ENCODE results near the gene CYP46A1. TPM values are rescaled to one million over a fixed set of nuclear protein-coding genes. Genes with fewer than 3 reads are reported as not detected.
"Not testable (repeated sequence)": the region's sequence is repeated elsewhere in the genome, so short reads cannot be mapped to it uniquely, and the experiment has no call there.

The CYP46A1 gene
- total and polyA plus RNA-seq, 2 experiments from 2014 or later: 0.22 to 0.29 TPM

DNA sequence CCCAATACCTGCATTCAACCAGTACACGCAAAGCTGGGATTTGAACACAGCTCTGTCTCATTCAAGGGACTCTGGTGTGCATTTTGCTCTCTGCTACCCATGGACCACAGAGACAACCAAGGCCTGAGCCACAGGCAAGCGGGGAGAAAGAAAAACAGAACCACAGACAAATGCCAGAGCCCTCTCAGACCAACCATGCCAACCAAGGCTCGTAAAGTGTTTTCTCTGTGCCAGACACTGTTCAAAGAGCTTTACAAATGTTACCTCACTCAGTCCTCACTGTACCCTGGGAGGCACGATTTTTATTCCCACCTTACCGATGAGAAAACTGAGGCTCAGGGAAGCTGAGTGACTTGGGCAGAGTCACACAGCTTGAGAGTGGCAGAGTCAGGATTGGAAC lies 76.7 kb downstream of the CYP46A1 start:
- peaks cover 18% of the 10 kb centered on the region for H3F3A ChIP-seq (ENCODE audit: insufficient read depth)
- H3K27ac ChIP-seq: no peak overlapping the region
- 85 to 88% methylated on average over 5 of the region's 5 CpGs for WGBS, 2 experiments (ENCODE audit: low coverage in 1 of 2, low lambda C conversion rate in 2 of 2, missing lambda C conversion rate in 2 of 2)
- no peak overlapping the region for H3K4me2 ChIP-seq (ENCODE audit: unreplicated experiment)
- H3K36me3 ChIP-seq (ENCODE audit: low read depth): no peaks in the 10 kb centered on the region
- in situ Hi-C loops (cut with MboI): no loop called here
- no peak for DNase-seq
- no peaks in the 10 kb centered on the region for H4K20me1 ChIP-seq (ENCODE audit: insufficient read depth)
- H3K79me2 ChIP-seq (ENCODE audit: insufficient read depth): no peaks in the 10 kb centered on the region
- H3K4me3 ChIP-seq: no peak overlapping the region
- peaks cover 27% of the 10 kb centered on the region for H3K4me1 ChIP-seq (ENCODE audit: insufficient read depth)
- H2AFZ ChIP-seq: no peak overlapping the region
- no peaks in the 10 kb centered on the region for H3K9me2 ChIP-seq (ENCODE audit: insufficient read depth)
- no peaks in the 10 kb centered on the region for H3K27me3 ChIP-seq (replicated peaks; ENCODE audit: insufficient read depth)
- H3K9ac ChIP-seq: no peak overlapping the region
- TF ChIP-seq EZH2phosphoT487 (IDR thresholded peaks at IDR 0.05; ENCODE audit: insufficient read depth, low read depth): no peak
- no peak for TF ChIP-seq EZH2 (IDR thresholded peaks at IDR 0.05; ENCODE audit: insufficient read depth, poor library complexity, severe bottlenecking)
- H3K9me3 ChIP-seq (ENCODE audit: low read depth): no peaks in the 10 kb centered on the region

DNA sequence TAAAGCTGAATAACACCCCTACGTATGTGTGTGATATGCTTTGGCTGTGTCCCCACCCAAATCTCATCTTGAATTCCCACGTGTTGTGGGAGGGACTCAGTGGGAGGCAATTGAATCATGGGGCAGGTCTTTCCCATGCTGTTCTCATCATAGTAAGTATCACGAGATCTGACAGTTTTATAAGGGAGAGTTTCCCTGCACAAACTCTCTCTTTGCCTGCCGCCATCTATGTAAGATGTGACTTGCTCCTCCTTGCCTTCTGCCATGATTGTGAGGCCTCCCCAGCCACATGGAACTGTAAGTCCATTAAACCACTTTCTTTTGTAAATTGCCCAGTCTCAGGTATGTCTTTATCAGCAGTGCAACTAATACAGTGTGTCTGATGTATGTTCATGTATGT lies 78.8 kb downstream of the CYP46A1 start:
- H3K4me3 ChIP-seq; DNase-seq; H3K36me3 ChIP-seq (ENCODE audit: low read depth); H3F3A ChIP-seq (ENCODE audit: insufficient read depth); H3K27ac ChIP-seq; H3K27me3 ChIP-seq (replicated peaks; ENCODE audit: insufficient read depth); H3K9ac ChIP-seq; H3K9me3 ChIP-seq (ENCODE audit: low read depth); H3K4me2 ChIP-seq (ENCODE audit: unreplicated experiment); H3K9me2 ChIP-seq (ENCODE audit: insufficient read depth); H3K79me2 ChIP-seq (ENCODE audit: insufficient read depth); in situ Hi-C loops (cut with MboI); H2AFZ ChIP-seq; H4K20me1 ChIP-seq (ENCODE audit: insufficient read depth): not testable (repeated sequence)
- H3K4me1 ChIP-seq (ENCODE audit: insufficient read depth): peaks cover 12% of the 10 kb centered on the region
- 88 to 90% methylated on average over 4 of the region's 4 CpGs for WGBS, 2 experiments (ENCODE audit: low coverage in 1 of 2, low lambda C conversion rate in 2 of 2, missing lambda C conversion rate in 2 of 2)

DNA sequence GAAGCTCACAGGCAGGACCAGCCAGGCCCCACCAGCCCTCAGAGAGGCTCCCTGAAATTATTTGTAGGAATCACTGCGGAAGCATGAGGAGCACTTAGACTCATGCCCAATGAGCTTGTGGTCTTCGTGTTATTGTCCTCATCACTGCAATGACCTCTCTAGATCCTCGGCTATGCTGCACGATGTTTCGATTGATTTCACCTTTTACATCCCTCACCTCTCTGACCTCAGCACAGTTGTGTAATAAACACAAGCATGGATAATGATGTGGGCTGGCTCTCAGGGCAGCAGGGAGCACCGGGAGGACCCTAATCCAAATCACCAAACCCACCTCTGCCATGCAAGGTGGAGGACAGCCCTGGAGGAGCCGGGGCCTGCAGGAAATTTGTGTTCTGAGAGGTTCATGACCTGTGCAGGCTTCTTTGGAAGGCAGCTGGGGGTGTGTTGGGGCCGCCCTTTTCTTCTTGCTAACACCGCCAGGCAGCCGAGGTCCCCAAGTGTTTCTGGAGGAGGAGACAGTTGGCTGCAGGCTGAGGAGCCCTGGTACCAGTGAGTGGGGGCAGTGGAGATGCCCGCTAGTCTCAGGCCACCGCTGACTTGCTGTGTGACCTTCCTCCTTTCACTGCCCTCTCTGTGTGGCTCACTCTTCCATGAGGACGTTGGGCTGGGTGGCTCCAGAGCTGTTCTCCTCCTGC lies 79.6 kb downstream of the CYP46A1 start:
- in situ Hi-C loops (cut with MboI): no loop called here
- Histone ChIP-seq H4K20me1 (ENCODE audit: insufficient read depth) (no peaks in the 10 kb centered on the region), H3K27me3 (replicated peaks; ENCODE audit: insufficient read depth) (no peaks in the 10 kb centered on the region), H3K9ac (no peak overlapping the region), H3K9me3 (ENCODE audit: low read depth) (no peaks in the 10 kb centered on the region), H3F3A (ENCODE audit: insufficient read depth) (no peaks in the 10 kb centered on the region), H3K4me3 (no peak overlapping the region), H3K4me2 (ENCODE audit: unreplicated experiment) (no peak overlapping the region), H3K36me3 (ENCODE audit: low read depth) (no peaks in the 10 kb centered on the region), H3K27ac (no peak overlapping the region), H3K9me2 (ENCODE audit: insufficient read depth) (no peaks in the 10 kb centered on the region), H3K79me2 (ENCODE audit: insufficient read depth) (no peaks in the 10 kb centered on the region), H2AFZ (no peak overlapping the region), H3K4me1 (ENCODE audit: insufficient read depth) (peaks cover 7% of the 10 kb centered on the region)
- WGBS, 2 experiments (ENCODE audit: low coverage in 1 of 2, low lambda C conversion rate in 2 of 2, missing lambda C conversion rate in 2 of 2): 88 to 89% methylated on average over 13 of the region's 13 CpGs
- DNase-seq: no peak
- TF ChIP-seq EZH2phosphoT487 (IDR thresholded peaks at IDR 0.05; ENCODE audit: insufficient read depth, low read depth) (no peak), EZH2 (IDR thresholded peaks at IDR 0.05; ENCODE audit: insufficient read depth, poor library complexity, severe bottlenecking) (no peak)

DNA sequence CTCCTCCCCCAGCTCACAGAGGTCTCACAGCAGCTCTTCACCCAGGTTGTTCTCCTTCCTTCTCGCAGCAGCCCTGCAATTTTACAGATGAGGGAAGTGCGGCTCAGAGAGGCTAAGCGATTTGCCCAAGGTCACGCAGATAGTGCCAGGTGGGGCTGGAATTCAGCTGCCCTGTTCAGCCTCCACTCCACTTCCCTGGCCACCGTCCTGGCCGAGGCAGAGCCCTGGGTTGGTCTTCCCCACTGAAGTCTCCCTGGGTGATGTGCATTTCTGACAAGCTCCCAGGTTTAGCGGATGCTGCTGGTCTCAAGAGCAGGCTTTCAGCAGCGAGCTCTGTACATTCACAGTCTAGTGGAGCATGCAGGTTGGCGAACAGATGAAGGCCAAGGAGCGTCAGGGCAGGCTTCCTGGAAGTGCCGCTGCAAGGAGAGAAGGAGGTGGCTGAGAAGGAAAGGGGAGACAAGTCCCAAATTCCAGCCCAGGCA lies 80.2 kb downstream of the CYP46A1 start:
- H3K27me3 ChIP-seq (replicated peaks; ENCODE audit: insufficient read depth): no peaks in the 10 kb centered on the region
- H2AFZ ChIP-seq: no peak overlapping the region
- H3K79me2 ChIP-seq (ENCODE audit: insufficient read depth): no peaks in the 10 kb centered on the region
- no peak for DNase-seq
- H3K4me2 ChIP-seq (ENCODE audit: unreplicated experiment): no peak overlapping the region
- no peak overlapping the region for H3K27ac ChIP-seq
- H3K9me2 ChIP-seq (ENCODE audit: insufficient read depth): no peaks in the 10 kb centered on the region
- H3K36me3 ChIP-seq (ENCODE audit: low read depth): no peaks in the 10 kb centered on the region
- peaks cover 4% of the 10 kb centered on the region; the same call in 1 of the 2 replicates for H3K4me1 ChIP-seq (ENCODE audit: insufficient read depth)
- TF ChIP-seq EZH2 (IDR thresholded peaks at IDR 0.05; ENCODE audit: insufficient read depth, poor library complexity, severe bottlenecking) (no peak), EZH2phosphoT487 (IDR thresholded peaks at IDR 0.05; ENCODE audit: insufficient read depth, low read depth) (no peak)
- H3K9me3 ChIP-seq (ENCODE audit: low read depth): no peaks in the 10 kb centered on the region
- in situ Hi-C loops (cut with MboI): no loop called here
- WGBS, 2 experiments (ENCODE audit: low coverage in 1 of 2, low lambda C conversion rate in 2 of 2, missing lambda C conversion rate in 2 of 2): 88 to 89% methylated on average over 11 of the region's 11 CpGs
- H3K9ac ChIP-seq: no peak overlapping the region
- H3F3A ChIP-seq (ENCODE audit: insufficient read depth): no peaks in the 10 kb centered on the region
- H4K20me1 ChIP-seq (ENCODE audit: insufficient read depth): no peaks in the 10 kb centered on the region
- H3K4me3 ChIP-seq: no peak overlapping the region

Measured in GM23248 (cell line).